DND-41 (cell line): ENCODE results near the gene IFNLR1.

Source experiments
- ATAC-seq: fragments of 200-7000 bp; cut with Tn5 transposase; 3 replicates; pipeline ENCODE4 v1.9.1; 2021; ENCODE audit warnings: low read depth; ENCODE audit not compliant: insufficient read depth
- DNase-seq: peaks from one replicate; pipeline ENCODE4 v3.0.0-alpha.2; 2020
- H2AFZ ChIP-seq: 2 replicates; pipeline ENCODE4 v1.6.0; 2012; ENCODE audit warnings: low read depth, low read length
- H3K27ac ChIP-seq: 2 replicates; pipeline ENCODE4 v1.5.1; 2012; ENCODE audit warnings: low read length, inconsistent platforms
- H3K27me3 ChIP-seq: fragments of 200-600 bp; sonication (generic); 2 replicates; pipeline ENCODE4 v1.6.0; 2012; ENCODE audit warnings: low read length, mild to moderate bottlenecking, inconsistent platforms; ENCODE audit not compliant: insufficient read depth, poor library complexity
- H3K36me3 ChIP-seq: 2 replicates; pipeline ENCODE4 v1.5.1; 2012; ENCODE audit warnings: low read length, inconsistent platforms; ENCODE audit not compliant: insufficient read depth
- H3K4me1 ChIP-seq: 2 replicates; pipeline ENCODE4 v1.5.1; 2012; ENCODE audit warnings: mild to moderate bottlenecking, low read length; ENCODE audit not compliant: insufficient read depth
- H3K4me2 ChIP-seq: 2 replicates; pipeline ENCODE4 v1.6.0; 2012; ENCODE audit warnings: mild to moderate bottlenecking, moderate library complexity, low read length, inconsistent platforms; ENCODE audit not compliant: insufficient read depth
- H3K4me3 ChIP-seq, 2 experiments: fragments of 200-600 bp in 1 of 2; shearing (Covaris generic) in 1 of 2; 2 replicates each; pipeline ENCODE4 v1.5.1; 2012 to 2016; ENCODE audit warnings: inconsistent platforms in 2 of 2, low read length in 2 of 2, mild to moderate bottlenecking in 2 of 2, low read depth in 1 of 2, moderate library complexity in 1 of 2
- H3K79me2 ChIP-seq: 2 replicates; pipeline ENCODE4 v1.6.0; 2012; ENCODE audit warnings: low read length, inconsistent platforms; ENCODE audit not compliant: insufficient read depth
- H3K9ac ChIP-seq: 2 replicates; pipeline ENCODE4 v1.6.0; 2012; ENCODE audit warnings: low read depth, mild to moderate bottlenecking, inconsistent platforms, low read length, moderate library complexity
- H3K9me3 ChIP-seq: 2 replicates; pipeline ENCODE4 v1.5.1; 2012; ENCODE audit warnings: low read length, moderate library complexity, mild to moderate bottlenecking, inconsistent platforms; ENCODE audit not compliant: insufficient read depth, severe bottlenecking
- H4K20me1 ChIP-seq: 2 replicates; pipeline ENCODE4 v1.6.0; 2012; ENCODE audit warnings: low read length; ENCODE audit not compliant: insufficient read depth
- CTCF ChIP-seq: IDR thresholded peaks from 2 replicates; pipeline ENCODE4 v1.5.1; 2012; ENCODE audit warnings: borderline replicate concordance, low read length, moderate library complexity, mild to moderate bottlenecking; ENCODE audit not compliant: poor library complexity, severe bottlenecking; ENCODE audit errors: extremely low read depth
- EZH2 ChIP-seq: IDR thresholded peaks from 3 replicates; pipeline ENCODE4 v1.6.1; 2012; ENCODE audit warnings: borderline replicate concordance, low read depth, mild to moderate bottlenecking, moderate library complexity, low read length, inconsistent platforms; ENCODE audit not compliant: severe bottlenecking

Gene IFNLR1

GRCh38 chr1:24139841-24140425 is 47.2 kb downstream of the IFNLR1 start:
- Histone ChIP-seq H3K36me3 (no peaks in the 10 kb centered on the region), H3K79me2 (no peaks in the 10 kb centered on the region)
- ATAC-seq = no peak

GRCh38 chr1:24139222-24139489 is 47.9 kb downstream of the IFNLR1 start:
- Histone ChIP-seq H2AFZ (no peak overlapping the region), H3K9ac (no peak overlapping the region), H3K4me2 (no peak overlapping the region), H3K27ac (no peak overlapping the region), H3K79me2 (no peaks in the 10 kb centered on the region), H4K20me1 (peaks cover 3% of the 10 kb centered on the region; the same call in 1 of the 2 replicates), H3K36me3 (no peaks in the 10 kb centered on the region), H3K4me3 (no peak overlapping the region), H3K27me3 (peaks cover 6% of the 10 kb centered on the region), H3K9me3 (no peaks in the 10 kb centered on the region), H3K4me1 (no peaks in the 10 kb centered on the region)
- TF ChIP-seq EZH2 = no peak
- no peak for TF ChIP-seq CTCF
- ATAC-seq = no peak
- DNase-seq = no peak

More at GRCh38 chr1:24139841-24140425, 47.2 kb downstream of the IFNLR1 start:
- no peak for DNase-seq
- H2AFZ ChIP-seq = no peak overlapping the region
- H4K20me1 ChIP-seq = peaks cover 3% of the 10 kb centered on the region; the same call in 1 of the 2 replicates
- no peaks in the 10 kb centered on the region for H3K9me3 ChIP-seq
- no peak overlapping the region for H3K9ac ChIP-seq
- no peak overlapping the region for H3K4me3 ChIP-seq
- H3K4me1 ChIP-seq = no peaks in the 10 kb centered on the region
- TF ChIP-seq EZH2 (no peak), CTCF (no peak)
- H3K4me2 ChIP-seq = no peak overlapping the region
- H3K27me3 ChIP-seq = peaks cover 13% of the 10 kb centered on the region
- no peak overlapping the region for H3K27ac ChIP-seq

GRCh38 chr1:24138476-24139221 is 48.4 kb downstream of the IFNLR1 start:
- no peaks in the 10 kb centered on the region for H3K9me3 ChIP-seq
- H3K79me2 ChIP-seq = no peaks in the 10 kb centered on the region
- H3K27me3 ChIP-seq = peaks cover 2% of the 10 kb centered on the region
- H3K36me3 ChIP-seq = no peaks in the 10 kb centered on the region
- no peak overlapping the region for H3K27ac ChIP-seq
- DNase-seq (no peak), ATAC-seq (no peak)
- H3K4me3 ChIP-seq = no peak overlapping the region
- H3K4me1 ChIP-seq = no peaks in the 10 kb centered on the region
- peaks cover 3% of the 10 kb centered on the region; the same call in 1 of the 2 replicates for H4K20me1 ChIP-seq
- no peak overlapping the region for H3K4me2 ChIP-seq
- H2AFZ ChIP-seq = no peak overlapping the region
- H3K9ac ChIP-seq = no peak overlapping the region
- no peak for TF ChIP-seq EZH2
- TF ChIP-seq CTCF = no peak
